ENCODE data around the gene MAP1LC3A.

- TF ChIP-seq, protein P1, sequence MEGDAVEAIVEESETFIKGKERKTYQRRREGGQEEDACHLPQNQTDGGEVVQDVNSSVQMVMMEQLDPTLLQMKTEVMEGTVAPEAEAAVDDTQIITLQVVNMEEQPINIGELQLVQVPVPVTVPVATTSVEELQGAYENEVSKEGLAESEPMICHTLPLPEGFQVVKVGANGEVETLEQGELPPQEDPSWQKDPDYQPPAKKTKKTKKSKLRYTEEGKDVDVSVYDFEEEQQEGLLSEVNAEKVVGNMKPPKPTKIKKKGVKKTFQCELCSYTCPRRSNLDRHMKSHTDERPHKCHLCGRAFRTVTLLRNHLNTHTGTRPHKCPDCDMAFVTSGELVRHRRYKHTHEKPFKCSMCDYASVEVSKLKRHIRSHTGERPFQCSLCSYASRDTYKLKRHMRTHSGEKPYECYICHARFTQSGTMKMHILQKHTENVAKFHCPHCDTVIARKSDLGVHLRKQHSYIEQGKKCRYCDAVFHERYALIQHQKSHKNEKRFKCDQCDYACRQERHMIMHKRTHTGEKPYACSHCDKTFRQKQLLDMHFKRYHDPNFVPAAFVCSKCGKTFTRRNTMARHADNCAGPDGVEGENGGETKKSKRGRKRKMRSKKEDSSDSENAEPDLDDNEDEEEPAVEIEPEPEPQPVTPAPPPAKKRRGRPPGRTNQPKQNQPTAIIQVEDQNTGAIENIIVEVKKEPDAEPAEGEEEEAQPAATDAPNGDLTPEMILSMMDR (conservative IDR thresholded peaks at IDR 0.05): no peak; the same call in 1 of the 2 replicates
- no peak for TF ChIP-seq ZFX (IDR thresholded peaks at IDR 0.05)
These were observed 21.6 kb upstream of the MAP1LC3A start for GRCh38 chr20:34536798-34537394.

All from C4-2B (cell line).